ENCODE measurements around the gene MAP4K4.

The MAP4K4 gene

DNA sequence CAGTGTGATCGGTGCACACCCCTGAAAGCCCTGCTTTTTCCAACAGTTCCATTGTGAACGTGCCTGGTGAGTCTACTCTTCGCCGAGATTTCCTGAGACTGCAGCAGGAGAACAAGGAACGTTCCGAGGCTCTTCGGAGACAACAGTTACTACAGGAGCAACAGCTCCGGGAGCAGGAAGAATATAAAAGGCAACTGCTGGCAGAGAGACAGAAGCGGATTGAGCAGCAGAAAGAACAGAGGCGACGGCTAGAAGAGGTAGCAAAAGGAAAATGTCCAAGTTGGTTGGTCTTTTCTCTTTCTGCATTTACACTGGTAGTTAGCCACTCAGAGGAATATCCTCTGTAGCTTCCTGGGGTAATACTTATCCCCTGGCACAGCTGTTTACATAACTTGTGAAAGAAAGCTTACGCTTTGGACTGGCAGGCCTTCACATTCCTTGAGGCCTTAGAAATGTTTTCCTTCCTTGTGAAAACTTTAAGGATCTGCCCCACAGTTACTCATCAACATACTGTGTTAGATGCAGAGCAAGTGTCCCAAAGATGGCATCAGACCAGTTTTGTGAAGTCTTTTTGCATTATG, 146.6 kb downstream of the MAP4K4 start:
- no peak for DNase-seq

DNA sequence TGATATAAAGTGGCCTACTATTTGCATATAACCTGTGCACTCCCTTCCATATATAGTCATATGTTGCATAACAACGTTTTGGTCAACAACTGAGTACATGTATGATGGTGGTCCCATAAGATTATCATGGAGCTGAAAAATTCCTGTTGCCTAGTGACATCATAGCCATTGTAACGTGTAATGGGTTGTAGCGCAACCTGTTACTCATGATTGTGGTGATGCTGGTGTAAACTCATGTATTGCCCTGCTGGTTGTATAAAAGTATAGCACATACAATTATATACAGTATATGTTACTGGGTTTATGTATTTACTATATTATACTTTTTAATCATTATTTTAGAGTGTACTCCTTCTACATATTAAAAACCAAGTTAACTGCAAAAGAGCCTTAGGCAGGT, 149.5 kb downstream of the MAP4K4 start:
- DNase-seq: no peak

DNA sequence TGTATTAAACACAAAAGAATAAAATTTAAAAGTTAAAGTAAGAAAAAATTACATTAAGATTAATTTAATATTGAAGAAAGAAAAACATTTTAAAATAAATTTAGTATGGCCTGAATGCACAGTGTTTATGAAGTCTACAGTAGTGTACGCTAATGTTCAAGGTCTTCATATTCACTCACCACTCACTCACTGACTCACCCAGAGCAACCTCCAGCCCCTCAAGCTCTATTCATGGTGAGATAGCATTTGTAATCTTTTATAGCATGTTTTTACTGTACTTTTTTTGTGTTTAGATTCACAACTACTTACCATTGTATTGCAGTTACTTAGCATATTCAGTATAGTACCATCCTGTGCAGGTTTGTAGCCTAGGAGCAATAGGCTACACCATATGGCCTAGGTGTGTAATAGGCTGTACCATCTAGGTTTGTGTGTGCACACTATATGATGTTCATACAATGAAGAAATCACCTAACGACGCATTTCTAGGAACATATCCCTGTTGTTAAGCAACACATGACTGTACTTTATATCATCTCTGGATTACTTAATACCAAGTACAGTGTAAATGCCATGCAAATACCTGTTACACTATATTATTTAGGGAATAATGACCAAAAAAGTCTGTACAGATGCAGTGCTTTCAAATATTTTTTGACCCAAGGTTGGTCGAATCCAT, 150.3 kb downstream of the MAP4K4 start:
- DNase-seq: no peak

DNA sequence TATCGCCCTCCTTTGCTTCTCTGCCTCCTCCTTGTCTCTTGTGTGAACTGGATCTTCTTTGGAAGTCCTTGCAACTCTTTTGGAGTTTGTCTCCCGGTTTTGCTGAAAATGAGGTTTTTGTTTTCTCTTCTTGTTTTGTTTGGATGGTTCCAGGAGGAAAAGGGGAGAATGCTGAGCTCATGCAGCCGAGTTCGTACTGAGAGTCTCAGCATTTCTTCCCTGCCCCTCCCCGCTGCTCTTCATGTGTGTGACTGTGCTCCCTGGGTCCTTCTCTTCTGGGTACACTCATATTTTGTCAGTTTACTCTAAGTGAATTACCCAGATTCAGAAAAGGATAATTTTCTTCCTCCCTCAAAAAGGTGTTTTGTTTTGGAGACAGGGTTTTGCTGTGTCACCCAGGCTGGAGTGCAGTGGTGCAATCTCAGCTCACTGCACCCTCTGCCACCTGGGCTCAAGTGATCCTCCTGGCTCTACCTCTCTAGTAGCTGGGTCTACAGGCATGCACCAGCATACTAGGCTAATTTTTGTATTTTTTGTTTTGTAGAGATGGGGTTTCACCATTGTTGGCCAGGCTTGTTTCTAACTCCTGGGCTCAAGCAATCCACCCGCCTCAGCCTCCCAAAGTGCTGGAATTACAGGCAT, 151.4 kb downstream of the MAP4K4 start:
- no peak for DNase-seq

DNA sequence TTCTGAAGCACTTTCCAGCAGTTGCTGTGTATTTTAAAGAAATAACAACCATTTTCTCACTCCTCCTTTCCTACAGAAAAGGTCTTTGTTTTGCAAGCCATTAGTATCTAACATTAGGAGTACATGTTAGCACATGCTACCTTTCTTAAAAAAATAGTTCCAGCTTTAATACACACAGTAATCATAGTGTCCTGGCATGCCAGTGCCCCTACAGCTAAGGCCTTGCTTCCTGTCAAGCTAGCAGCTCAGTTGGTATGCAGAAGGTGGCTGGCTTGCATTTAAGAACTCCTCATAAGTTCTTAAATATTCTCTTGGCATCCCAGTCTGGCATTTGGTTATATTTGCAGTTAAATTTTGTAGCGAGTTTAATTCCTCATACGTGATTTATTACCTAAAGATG, 152.9 kb downstream of the MAP4K4 start:
- DNase-seq: no peak

DNA sequence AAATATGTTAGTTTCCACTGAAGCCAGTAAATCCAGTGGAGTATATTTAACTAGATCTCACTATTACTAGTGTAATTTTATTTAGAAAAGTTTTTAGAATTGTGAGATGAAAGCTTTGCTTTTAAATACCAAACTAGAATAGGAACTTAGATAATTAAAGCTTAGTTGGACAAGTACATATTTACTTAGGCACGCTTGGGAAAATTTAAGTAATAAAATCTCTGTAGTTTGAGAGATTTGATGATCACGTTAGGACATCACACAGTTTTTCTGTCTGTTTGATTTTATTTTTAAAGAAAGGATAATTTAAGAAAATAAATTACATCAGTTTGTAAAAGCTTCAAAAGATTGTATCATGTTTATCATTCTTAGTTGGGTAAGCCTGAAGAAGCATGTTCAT, 153.5 kb downstream of the MAP4K4 start:
- no peak for DNase-seq

DNA sequence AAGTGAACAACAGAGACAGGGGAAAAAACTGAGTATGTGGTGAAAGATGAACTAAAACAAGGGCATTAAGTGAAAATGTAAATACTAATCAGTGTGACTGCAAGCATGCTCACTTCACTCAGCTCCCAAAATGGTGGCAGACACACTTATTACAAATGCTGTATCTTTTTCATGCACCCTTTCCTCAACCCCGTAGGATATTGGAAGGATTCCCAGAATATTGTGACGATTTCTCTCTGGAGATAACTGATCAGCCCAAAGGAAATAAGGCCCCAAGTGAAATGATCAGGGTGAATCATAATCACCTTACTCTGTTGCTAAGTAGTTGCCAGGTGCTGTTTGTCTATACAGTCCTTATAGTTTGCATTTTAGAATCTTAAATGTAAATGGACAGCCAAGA, 155.3 kb downstream of the MAP4K4 start:
- no peak for DNase-seq

DNA sequence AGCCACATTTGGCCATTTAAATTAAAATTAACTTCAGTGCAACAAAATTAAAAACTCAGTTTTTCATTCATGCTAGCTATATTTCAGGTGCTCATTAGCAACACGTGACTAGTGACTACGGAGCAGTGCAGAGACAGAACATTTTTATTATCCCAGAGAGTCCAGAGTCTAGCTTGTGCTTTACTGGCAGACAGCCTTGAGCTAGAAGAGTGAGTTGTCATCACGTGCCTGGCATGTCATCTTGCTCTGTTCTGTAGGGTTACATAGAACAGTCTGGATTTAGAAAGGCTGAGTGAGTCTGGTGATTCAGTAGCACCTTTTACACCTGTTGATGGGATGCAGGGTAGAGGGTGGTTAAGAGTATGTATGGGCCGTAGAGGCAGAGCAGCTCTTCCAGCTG, 157.4 kb downstream of the MAP4K4 start:
- DNase-seq: no peak

DNA sequence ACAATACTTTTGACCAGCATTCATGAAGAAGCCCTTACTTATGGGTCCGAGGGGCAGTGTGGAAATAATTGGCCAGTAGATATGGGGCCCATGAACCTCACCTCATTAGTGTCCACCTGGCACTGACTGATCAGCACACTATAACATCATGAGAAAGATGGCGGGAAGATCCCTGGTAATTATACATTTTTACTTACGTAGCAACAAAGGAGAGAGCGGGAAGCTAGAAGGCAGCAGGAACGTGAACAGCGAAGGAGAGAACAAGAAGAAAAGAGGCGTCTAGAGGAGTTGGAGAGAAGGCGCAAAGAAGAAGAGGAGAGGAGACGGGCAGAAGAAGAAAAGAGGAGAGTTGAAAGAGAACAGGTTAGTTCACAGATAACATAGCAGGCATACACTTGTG, 158.3 kb downstream of the MAP4K4 start:
- DNase-seq: no peak

DNA sequence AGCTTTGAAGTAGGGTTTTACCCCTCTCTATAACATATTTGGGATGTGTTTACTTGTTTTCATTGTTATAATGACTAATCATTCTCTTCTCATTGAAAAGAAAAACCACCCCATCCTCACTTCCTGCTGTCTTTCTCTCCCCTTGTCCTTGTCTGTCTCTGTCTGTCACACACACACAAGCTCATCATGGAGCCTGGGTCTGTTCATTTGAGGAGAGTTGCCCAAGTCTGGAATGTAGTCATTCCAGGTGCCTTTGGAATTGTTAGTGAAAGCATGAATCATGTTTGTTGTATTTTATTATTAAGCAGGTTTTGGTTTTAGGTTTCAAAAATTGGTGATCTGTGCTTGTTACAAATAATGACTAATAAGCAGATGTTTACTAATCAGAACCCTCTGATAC, 160.7 kb downstream of the MAP4K4 start:
- DNase-seq: no peak

DNA sequence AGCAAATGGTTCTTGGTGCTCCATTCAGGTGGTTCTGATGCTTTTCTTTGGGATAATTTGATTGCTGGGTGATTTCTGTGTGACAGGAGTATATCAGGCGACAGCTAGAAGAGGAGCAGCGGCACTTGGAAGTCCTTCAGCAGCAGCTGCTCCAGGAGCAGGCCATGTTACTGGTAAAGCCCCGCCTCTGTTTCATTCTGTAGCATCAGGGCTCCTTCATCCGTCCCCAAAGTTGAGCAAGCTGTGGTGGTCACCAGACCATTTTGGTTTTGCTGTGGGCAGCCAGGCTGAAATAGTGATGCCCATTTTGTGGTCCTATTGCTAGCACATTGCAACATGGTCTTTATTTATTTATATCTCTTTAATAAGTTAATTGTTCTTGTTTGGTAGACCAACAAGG, 161.4 kb downstream of the MAP4K4 start:
- DNase-seq: no peak

DNA sequence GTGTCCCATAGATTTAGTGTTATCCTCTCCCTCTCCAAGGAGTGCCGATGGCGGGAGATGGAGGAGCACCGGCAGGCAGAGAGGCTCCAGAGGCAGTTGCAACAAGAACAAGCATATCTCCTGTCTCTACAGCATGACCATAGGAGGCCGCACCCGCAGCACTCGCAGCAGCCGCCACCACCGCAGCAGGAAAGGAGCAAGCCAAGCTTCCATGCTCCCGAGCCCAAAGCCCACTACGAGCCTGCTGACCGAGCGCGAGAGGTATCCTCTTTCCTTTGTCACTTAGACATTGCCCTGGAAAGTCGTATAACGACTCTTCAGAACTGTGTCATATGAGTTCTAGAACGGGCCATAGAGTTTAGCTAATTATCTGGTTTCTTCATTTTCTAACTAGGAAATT, 162.1 kb downstream of the MAP4K4 start:
- DNase-seq: no peak

DNA sequence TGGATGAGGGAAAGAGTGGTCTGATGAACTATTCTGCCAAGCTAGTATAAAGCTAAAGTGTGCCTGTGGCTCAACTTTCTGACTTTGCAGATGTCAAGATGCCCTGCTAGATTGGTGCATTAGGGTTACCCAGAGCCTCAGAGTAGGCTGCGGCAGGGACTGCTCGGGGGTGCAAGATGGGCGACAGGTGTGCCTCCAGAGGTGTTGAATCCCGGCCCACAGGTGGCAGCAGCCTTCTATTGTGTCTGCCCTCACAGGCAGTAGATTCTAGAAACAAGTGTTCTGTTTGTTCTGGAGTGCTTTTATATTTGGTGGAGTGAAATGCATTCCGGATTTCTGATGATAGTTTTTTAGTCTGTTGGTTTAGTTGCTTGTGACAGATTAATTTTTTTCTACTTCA, 162.7 kb downstream of the MAP4K4 start:
- DNase-seq: no peak

DNA sequence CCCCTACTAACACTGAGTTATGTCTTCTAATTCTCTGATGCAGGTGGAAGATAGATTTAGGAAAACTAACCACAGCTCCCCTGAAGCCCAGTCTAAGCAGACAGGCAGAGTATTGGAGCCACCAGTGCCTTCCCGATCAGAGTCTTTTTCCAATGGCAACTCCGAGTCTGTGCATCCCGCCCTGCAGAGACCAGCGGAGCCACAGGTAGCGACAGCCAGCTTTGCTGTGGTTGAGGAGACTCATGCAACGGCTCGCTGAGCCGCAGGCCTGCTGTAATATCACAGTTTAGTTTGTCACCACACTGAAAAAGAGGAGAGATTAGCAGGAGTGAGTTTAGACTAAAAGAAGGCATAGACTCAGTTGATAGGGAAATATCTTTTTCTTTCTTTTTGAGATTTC, 163.3 kb downstream of the MAP4K4 start:
- DNase-seq: no peak

DNA sequence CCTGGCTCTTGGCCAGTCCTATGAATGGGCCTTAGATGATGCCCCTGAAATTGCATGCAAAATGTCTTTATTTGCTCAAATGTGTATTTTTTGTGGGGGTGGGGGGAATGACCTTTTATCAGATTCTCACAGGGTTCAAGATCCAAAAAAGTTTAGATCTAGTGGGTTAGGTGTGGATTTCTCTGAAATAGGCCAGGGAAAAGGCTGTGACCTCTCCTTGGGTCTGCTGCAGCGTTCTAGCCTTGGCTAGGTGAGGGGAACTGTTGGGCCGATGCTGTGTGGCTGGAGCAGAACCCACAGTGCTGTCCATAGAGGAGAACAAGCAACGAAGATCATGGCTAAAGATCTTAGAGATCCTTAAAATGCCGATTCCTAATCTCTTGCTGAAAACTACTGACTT, 163.9 kb downstream of the MAP4K4 start:
- no peak for DNase-seq

DNA sequence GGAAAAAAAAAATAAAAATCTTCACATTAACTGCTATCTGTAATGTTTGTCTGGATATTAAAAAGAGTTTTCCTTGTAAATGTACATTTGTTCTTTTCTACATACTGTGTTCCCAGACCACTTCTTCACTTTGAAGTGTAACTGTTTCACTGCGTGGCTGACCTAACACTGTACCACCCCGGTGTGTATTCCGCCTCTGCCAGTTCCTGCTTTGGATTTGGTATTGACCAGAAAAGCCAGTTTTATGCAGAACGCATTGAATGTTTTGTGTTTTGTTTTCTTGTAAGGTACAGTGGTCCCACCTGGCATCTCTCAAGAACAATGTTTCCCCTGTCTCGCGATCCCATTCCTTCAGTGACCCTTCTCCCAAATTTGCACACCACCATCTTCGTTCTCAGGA, 166.0 kb downstream of the MAP4K4 start:
- no peak for DNase-seq

DNA sequence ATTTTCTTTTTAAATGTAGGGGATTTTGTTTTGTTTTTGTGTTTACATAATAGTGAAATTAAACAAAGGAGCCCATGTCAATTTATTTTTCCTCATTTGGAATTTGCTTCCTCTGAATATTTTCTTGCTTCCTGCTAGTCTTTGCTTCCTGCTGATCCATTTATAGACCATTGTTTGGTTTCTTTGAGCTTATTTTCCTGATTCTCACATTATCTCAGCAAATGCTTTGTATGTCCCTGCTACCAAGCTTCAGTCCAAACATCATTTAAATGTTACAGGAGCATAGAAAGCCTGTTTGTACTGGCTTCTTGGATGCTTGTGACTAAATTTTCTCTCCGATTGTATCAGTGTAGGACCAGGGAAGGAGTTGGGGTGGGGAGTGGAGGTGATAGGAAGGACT, 166.9 kb downstream of the MAP4K4 start:
- no peak for DNase-seq

DNA sequence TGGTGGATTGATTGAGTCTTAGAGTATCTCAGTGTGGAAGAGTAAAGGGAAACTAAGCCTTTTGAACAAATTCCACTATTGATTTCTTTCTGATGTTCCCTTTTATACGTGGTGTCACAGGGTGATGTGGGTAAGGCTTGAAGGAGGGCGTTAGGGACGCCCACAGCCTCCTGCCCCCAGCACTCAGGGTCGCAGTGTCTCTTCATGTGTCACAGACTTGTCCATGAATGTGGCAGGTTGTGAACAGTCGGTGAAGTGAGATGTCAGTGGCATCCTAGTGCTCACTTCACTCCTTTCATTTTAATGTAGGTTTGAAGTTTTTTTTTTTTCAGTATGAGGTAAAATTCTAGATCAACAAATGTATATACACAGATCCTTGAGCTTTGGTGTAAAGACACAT, 171.0 kb downstream of the MAP4K4 start:
- no peak for DNase-seq

DNA sequence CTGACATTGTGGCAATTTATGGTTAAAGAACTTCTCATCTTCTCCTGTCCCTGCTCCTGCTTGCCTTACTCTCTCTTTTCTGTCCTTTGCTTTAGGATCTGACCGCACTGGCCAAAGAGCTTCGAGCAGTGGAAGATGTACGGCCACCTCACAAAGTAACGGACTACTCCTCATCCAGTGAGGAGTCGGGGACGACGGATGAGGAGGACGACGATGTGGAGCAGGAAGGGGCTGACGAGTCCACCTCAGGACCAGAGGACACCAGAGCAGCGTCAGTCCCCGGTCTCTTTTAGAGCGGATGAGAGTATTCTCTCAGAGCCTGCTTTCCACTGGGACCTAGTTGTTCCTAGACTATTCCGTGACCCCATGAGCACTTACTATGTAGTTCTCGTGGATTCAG, 172.0 kb downstream of the MAP4K4 start:
- DNase-seq: no peak

DNA sequence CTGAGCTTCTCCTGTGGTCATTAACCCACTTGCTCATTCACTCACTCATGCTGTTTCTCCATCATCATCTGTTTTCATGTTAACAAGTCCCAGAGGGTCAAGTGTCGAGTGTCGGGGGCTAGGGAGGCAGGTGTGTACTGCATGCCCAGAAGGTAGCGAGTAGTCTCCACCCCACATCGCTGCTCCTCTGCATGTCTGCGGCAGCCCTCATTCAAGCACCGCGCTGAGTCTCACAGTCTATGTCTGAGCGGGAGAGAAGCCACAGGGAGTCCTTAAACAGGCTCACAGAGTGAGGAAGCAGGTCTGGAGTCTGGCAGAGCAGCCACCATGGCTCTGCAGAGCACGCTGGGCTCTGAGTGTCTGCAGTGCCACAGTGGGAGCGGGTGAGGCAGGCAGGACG, 172.9 kb downstream of the MAP4K4 start:
- DNase-seq: no peak

DNA sequence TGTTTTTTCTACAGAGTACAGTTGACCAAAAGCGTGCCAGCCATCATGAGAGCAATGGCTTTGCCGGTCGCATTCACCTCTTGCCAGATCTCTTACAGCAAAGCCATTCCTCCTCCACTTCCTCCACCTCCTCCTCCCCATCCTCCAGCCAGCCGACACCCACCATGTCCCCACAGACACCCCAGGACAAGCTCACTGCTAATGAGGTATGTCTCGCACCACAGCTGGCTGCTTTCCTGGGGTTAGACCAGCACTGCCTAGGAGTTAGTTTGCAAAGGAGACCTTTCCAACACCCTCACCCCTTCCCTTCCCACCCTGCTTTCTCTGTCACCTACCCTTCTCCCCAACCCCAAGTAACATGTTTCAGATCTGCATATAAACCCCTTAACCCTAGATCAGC, 174.0 kb downstream of the MAP4K4 start:
- no peak for DNase-seq

DNA sequence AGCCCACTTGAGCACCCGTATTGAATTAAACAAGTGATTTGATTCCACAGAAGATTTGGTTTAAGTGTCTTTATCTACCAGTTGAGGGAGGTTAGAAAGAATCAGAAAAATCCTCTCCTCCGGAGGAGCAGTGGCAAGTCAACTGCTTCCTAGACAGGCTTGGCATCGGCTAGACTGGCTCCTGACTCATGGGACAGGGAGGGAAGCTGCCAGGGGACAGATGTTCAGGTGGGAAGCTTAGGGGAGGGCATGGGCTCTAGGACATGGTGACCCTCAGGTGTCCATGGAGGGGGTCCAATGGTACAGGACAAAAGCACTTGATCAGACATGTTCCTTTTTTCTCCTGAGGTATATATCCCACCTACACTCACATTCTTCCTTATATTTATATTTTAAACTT, 175.0 kb downstream of the MAP4K4 start:
- DNase-seq: no peak

DNA sequence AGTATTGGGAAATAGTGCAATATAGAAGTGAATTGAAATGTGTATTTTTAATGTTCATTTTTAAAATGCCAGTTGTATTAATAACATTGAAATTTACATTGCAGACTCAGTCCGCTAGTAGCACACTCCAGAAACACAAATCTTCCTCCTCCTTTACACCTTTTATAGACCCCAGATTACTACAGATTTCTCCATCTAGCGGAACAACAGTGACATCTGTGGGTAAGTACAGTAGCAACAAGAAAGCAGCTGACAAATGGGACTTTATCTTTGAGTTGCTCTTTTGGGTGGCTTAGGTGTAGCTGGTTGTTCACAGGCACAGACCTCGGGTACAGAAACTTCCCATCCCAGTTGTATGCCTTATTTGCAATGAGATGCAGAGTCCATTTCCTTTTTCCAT, 176.0 kb downstream of the MAP4K4 start:
- no peak for DNase-seq

DNA sequence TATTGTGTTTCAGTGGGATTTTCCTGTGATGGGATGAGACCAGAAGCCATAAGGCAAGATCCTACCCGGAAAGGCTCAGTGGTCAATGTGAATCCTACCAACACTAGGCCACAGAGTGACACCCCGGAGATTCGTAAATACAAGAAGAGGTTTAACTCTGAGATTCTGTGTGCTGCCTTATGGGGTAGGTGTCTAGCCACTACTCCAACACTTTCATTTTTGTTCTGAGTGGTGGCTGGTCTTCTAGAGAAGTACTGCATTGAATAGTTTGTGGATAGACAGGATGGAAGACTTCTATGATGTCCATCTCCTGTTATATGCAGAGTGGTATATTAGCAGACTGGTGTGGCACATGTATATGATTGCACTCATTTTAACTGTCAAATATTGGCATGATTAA, 176.6 kb downstream of the MAP4K4 start:
- no peak for DNase-seq

DNA sequence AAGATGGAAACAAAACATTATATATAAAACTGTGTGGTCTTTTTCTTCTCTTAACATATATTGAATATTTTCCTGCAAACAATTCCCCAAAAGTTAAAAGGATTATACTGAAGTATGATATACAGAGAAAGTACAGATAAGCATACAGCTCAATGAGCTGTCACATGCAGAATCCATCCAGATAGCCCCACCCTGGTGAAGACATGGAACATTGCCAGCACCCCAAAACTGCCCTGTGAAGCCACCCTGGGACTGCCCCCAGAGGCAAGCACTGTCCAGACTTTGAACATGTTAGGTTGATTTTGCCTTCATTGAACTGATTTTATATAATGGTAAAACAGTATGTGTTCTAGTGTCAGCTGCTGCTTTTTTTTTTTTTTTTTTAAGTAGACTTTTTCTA, 182.0 kb downstream of the MAP4K4 start:
- DNase-seq: no peak

All from CD4-positive, alpha-beta T cell treated with Interleukin-21 for 1 hour (primary cell).